Stimulated activated naive B cell treated with anti-CD40 and anti-IgM and Interleukin-4, amounts not matched to agents 10 μg/mL and 1 μg/mL and 100 μg/mL, for 72 hours (primary cell): ENCODE measurements around the gene NT5C2.
A peak's percentile ranks its signal among the peaks of the same experiment; 100 is the strongest.

Source experiments
- ATAC-seq, 2 donors: fragments of 150-1000 bp; cut with Tn5 transposase; replicated peaks; 2 replicates each; pipeline ENCODE4 v1.10.0; 2021; ENCODE audit warnings: moderate library complexity in 1 of 2
- DNase-seq: peaks from one replicate; pipeline ENCODE4 v3.0.0; 2021
- H3K27ac Mint-ChIP-seq: one replicate; pipeline ENCODE4 v1.8.0; 2022; ENCODE audit warnings: mild to moderate bottlenecking, mixed read lengths
- H3K27me3 Mint-ChIP-seq, 2 donors: one replicate each; pipeline ENCODE4 v1.8.0; 2022; ENCODE audit warnings: mixed read lengths in 2 of 2
- H3K36me3 Mint-ChIP-seq, 2 donors: one replicate each; pipeline ENCODE4 v1.8.0; 2022; ENCODE audit warnings: mixed read lengths in 2 of 2, mild to moderate bottlenecking in 1 of 2
- H3K4me1 Mint-ChIP-seq, 2 donors: one replicate each; pipeline ENCODE4 v1.8.0; 2022; ENCODE audit warnings: mixed read lengths in 2 of 2, mild to moderate bottlenecking in 1 of 2
- H3K4me3 Mint-ChIP-seq, 2 donors: one replicate each; pipeline ENCODE4 v1.8.0; 2022; ENCODE audit warnings: mild to moderate bottlenecking in 2 of 2, mixed read lengths in 2 of 2, moderate library complexity in 1 of 2
- H3K9me3 Mint-ChIP-seq, 2 donors: one replicate each; pipeline ENCODE4 v1.8.0; 2022; ENCODE audit warnings: mixed read lengths in 2 of 2, mild to moderate bottlenecking in 1 of 2

NT5C2 gene

DNA sequence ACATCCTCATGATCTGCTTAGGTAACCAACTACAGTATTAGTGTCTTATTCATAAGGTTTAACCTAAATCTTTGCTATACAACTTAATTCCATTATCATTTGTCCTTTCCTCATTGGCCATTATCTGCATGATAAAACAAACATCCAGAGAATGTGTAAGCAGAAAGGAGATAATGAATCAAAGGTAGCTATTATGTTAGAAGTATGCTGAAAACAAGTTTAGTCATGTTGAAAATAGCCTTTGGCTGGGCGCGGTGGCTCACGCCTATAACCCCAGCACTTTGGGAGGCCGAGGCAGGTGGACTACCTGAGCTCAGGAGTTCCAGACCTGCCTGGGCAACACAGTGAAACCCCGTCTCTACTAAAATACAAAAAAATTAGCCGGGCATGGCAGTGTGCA, 78.2 kb downstream of the NT5C2 start:
- H3K27me3 Mint-ChIP-seq: no peaks in the 10 kb centered on the region
- DNase-seq (no peak), ATAC-seq (no peak)
- H3K9me3 Mint-ChIP-seq: no peaks in the 10 kb centered on the region
- H3K27ac Mint-ChIP-seq: no peak overlapping the region
- peaks cover 9 to 10% of the 10 kb centered on the region in 2 donors for H3K36me3 Mint-ChIP-seq
- H3K4me1 Mint-ChIP-seq: peaks cover 0 to 11% of the 10 kb centered on the region in 2 donors
- no peak overlapping the region for H3K4me3 Mint-ChIP-seq

DNA sequence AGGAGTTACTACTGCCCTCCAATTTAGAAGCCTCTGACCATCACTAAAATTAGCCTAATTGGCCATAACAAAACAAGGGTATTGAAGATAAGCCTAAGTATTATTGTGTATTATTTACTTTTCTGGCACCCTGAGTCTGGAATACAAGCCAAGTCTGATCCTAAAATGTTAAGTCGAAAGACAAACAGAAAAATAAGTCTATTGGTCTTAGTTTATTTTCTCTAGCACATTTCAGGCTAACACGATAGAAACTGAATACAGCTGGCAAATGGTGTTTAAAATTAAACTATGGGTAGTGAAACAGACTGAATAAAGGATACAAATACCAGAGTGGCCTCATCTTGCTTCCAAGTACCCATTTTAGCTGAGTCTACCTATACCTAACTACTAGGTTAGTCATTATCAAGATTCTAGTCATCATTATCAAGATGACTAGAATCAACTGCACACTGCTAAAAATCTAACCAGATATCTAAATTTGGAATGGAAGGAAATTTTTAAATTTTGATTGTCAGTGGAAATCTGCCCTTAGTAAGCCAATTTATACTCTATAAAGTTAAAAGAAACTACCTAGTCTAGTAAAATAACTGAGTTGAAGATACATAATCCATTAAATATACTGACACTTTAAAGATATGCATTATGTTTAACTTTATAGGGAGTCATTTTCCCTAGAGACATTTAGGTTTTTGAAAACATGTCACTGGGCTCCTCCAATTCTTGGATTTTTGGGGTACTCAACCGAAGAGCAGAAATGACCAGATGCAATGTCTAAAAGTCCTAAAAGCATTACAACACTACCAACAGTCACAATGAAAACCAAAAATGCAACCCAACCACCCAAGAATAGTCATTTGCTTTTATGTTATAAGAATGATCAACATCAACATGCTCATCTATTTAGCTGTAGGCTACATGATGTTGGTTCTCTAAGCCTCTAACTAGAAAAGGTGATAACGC, 80.9 kb downstream of the NT5C2 start:
- no peak for DNase-seq
- no peak overlapping the region for H3K4me3 Mint-ChIP-seq
- ATAC-seq: peak; percentile 50 to 85
- H3K9me3 Mint-ChIP-seq: no peaks in the 10 kb centered on the region
- H3K36me3 Mint-ChIP-seq: peaks cover 12 to 21% of the 10 kb centered on the region in 2 donors
- peaks cover 0 to 11% of the 10 kb centered on the region in 2 donors for H3K4me1 Mint-ChIP-seq
- no peak overlapping the region for H3K27ac Mint-ChIP-seq
- H3K27me3 Mint-ChIP-seq: no peaks in the 10 kb centered on the region

DNA sequence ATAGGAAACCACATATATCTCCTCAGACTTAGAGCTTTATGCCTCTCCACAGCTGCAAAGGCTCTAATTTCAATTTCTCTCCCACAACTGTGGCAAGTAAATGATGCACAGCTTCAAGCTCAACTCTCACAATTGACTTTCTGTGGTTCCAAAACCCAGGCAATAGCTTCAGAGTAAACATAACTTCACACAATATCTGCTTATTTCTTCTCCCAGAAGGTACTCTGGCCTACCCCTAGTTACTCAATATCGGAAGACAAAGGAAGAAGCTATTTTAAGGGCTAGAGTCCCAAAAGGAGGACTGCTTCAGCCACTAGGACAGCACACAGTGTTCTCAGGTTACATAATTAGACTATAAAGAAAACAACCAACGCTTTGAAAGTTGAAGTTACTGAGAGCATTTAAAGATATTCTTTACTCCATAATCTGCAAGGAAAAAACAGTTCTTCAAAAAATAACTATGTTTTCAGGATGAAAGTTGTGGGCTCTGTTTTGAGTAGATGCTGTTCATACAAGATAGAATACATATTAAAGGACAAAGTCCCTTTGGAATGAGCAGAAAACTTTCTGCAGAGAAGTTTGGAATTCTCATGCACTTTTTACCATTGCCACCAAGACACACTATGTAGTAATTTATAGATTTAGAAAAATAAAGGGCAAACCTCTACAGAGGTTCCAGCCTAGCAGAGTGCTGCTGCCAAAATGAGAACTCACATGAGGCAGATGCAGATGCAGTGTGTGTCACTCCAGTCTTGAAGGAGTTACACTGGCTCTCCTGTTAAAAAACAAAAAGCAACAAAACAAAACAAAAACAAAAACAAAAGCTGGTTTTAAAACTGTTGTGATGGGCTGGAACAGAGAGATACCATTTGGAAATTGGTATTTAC, 81.8 kb downstream of the NT5C2 start:
- no peak overlapping the region for H3K4me3 Mint-ChIP-seq
- H3K4me1 Mint-ChIP-seq: peaks cover 0 to 11% of the 10 kb centered on the region in 2 donors
- DNase-seq: no peak
- ATAC-seq: no peak
- no peaks in the 10 kb centered on the region for H3K9me3 Mint-ChIP-seq
- H3K27ac Mint-ChIP-seq: no peak overlapping the region
- H3K36me3 Mint-ChIP-seq: peaks cover 10 to 21% of the 10 kb centered on the region in 2 donors
- no peaks in the 10 kb centered on the region for H3K27me3 Mint-ChIP-seq

DNA sequence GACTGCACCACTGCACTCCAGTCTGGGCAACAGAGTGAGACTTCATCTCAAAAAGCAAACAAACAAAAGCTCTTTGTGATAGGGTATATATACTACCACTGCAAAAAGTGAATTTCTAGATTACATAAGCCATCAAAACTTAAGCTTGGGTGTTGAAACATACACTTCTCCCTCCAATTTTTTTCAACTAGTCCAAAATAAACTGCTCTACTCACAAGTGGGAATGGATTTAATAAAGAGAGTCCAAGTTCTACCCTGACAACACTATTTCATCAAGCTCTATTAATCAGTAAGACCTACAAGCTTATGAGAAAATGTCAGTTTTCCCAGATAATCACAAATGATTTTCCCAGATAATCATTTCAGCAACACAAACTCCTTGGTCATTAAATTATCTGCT, 82.7 kb downstream of the NT5C2 start:
- DNase-seq (no peak), ATAC-seq (no peak)
- H3K4me1 Mint-ChIP-seq: peaks cover 0 to 11% of the 10 kb centered on the region in 2 donors
- H3K27me3 Mint-ChIP-seq: no peaks in the 10 kb centered on the region
- H3K4me3 Mint-ChIP-seq: no peak overlapping the region
- H3K36me3 Mint-ChIP-seq: peaks cover 12 to 21% of the 10 kb centered on the region in 2 donors
- H3K9me3 Mint-ChIP-seq: no peaks in the 10 kb centered on the region
- no peak overlapping the region for H3K27ac Mint-ChIP-seq

DNA sequence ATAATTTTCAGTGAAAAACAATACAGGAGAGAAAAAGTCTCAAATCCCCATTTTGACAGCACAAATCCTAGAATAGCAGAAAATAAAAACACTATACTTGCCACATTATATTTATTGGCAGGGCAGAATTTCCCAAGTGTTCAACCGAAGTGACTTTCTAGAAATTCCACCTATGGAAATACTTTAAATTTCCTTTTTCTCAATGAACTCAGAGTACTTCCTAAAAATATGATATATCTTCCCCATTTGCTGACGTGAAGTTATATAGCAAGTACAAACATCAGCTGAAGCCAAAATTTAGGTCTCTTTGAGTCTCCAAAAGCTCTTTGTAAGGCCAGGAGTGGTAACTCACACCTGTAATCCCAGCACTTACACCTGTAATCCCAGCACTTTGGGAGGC, 83.3 kb downstream of the NT5C2 start:
- H3K27me3 Mint-ChIP-seq: no peaks in the 10 kb centered on the region
- no peak overlapping the region for H3K27ac Mint-ChIP-seq
- no peaks in the 10 kb centered on the region for H3K9me3 Mint-ChIP-seq
- H3K4me3 Mint-ChIP-seq: no peak overlapping the region
- peaks cover 0 to 11% of the 10 kb centered on the region in 2 donors for H3K4me1 Mint-ChIP-seq
- H3K36me3 Mint-ChIP-seq: peaks cover 12 to 21% of the 10 kb centered on the region in 2 donors
- ATAC-seq (no peak), DNase-seq (no peak)

DNA sequence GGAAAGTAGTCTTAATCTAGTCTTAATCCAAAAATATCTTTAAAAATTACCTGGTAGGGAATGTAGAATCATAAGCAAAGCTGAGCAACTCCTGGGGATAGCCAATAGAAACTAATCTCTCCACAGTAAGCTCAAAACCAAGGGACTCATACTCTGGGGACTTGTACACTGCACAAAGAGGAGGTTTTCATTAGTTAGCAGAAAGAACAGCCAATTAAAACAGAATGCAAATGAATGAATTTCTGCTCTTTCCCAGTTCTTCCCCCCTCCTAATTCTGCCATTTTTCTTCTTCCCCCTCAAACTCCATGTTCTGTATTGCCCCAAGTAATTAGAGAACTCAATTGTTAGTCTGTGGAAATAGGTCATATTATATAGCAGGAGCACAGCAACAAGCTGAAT, 86.5 kb downstream of the NT5C2 start:
- Mint-ChIP-seq H3K4me1 (peaks cover 0 to 5% of the 10 kb centered on the region in 2 donors), H3K4me3 (no peak overlapping the region), H3K9me3 (no peaks in the 10 kb centered on the region), H3K27ac (no peak overlapping the region), H3K36me3 (peaks cover 17 to 33% of the 10 kb centered on the region in 2 donors), H3K27me3 (no peaks in the 10 kb centered on the region)
- DNase-seq (no peak), ATAC-seq (no peak)

DNA sequence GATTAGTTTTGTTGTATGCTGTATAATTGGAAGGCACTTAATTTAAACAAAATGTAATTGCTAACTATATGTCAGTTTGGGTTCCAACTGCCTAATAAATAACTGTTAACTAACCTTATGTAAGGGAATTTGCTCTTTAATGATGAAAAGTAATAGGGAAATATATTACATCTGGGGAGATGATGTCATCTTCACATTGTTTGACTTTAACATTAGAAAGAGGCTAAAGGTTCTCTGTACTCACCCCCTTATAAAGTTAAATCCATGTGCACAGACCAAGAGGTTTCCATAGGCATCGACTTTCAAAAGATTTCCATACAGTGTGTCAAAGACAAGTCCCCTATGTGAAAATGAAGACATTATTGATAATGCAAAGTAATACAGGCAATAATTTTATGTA, 87.6 kb downstream of the NT5C2 start:
- Mint-ChIP-seq H3K4me1 (no peaks in the 10 kb centered on the region), H3K36me3 (peaks cover 12 to 31% of the 10 kb centered on the region in 2 donors), H3K27ac (no peak overlapping the region), H3K9me3 (no peaks in the 10 kb centered on the region), H3K27me3 (no peaks in the 10 kb centered on the region), H3K4me3 (no peak overlapping the region)
- DNase-seq (no peak), ATAC-seq (no peak)

DNA sequence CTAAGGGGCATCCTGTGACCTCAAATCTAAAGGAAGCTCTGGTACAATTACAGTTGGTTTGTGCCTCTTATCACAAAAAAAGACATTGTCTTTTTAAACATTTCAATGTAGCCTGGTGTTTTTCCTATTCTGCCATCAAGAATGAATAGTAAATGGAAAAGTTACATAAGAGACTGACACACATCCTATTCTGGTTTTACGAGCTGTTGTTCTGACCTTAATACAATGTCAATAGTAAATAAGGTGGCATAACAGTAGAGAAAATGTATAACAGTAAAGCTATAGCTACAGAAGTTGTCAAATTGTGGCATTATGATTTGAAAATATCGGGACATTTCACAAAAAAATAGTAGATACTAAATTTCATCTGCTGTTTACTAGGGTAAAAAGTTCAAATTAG, 88.4 kb downstream of the NT5C2 start:
- Mint-ChIP-seq H3K9me3 (no peaks in the 10 kb centered on the region), H3K27me3 (no peaks in the 10 kb centered on the region), H3K4me1 (no peaks in the 10 kb centered on the region), H3K27ac (no peak overlapping the region), H3K4me3 (no peak overlapping the region), H3K36me3 (peaks cover 13 to 26% of the 10 kb centered on the region in 2 donors)
- DNase-seq (no peak), ATAC-seq (no peak)

DNA sequence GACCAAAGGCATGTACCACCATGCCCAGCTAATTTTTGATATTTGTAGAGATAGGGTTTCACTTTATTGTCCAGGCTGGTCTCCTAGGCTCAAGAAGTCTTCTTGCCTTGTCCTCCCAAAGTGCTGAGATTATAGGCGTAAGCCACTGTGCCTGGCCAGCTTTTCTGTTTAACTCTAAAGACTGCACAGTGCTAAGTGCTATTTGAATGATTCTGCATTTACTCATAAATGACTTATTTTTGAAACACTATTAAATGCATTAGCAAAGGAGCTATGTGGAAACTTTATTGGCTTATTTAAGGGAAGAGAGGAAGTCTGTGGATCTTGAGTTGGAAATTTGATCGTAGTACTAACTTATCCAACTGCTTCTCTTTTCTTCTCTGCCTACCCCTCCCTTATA, 89.1 kb downstream of the NT5C2 start:
- Mint-ChIP-seq H3K27ac (no peak overlapping the region), H3K9me3 (no peaks in the 10 kb centered on the region), H3K4me3 (no peak overlapping the region), H3K27me3 (no peaks in the 10 kb centered on the region), H3K4me1 (no peaks in the 10 kb centered on the region), H3K36me3 (peaks cover 13 to 19% of the 10 kb centered on the region in 2 donors)
- DNase-seq (no peak), ATAC-seq (no peak)

DNA sequence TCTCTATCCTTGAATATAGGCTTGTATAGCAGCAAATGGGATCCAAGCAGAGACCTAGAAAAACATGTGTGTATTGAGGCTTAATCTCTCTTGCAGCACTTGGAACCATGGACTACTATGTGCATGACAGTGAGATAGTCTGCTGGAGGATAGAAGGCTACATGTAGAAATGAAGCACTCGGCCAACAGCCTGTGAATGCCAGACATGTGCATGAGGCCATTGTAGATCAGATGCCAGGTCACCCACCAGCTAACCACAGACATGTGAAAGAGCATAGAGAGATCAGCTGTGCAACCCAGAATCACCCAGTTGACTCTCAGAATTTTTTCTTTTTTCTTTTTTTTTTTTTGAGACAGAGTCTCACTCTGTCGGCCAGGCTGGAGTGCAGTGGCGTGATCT, 90.9 kb downstream of the NT5C2 start:
- no peak for DNase-seq
- no peak for ATAC-seq
- Mint-ChIP-seq H3K9me3 (no peaks in the 10 kb centered on the region), H3K27ac (no peak overlapping the region), H3K36me3 (peaks cover 13 to 18% of the 10 kb centered on the region in 2 donors), H3K4me1 (no peaks in the 10 kb centered on the region), H3K27me3 (no peaks in the 10 kb centered on the region), H3K4me3 (no peak overlapping the region)

DNA sequence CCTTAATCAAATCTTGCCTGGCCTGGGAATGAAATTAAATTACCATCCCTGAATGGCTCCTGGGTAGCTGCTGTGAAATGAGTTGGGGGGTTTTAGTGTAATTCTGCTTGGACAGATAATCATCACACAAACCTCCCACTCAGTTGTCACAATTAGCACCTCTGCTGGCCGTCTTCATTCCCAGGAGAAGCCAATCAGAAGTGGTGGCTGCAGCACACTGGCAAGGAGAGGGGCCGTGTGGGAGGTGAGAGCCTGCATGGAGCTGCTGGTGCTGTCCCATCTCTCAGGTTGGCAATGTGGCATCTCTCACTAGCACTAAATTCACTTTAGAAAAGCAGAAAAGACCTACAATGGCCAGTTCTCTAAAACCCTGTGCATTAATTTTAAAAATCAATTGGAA, 92.5 kb downstream of the NT5C2 start:
- no peak for ATAC-seq
- Mint-ChIP-seq H3K27me3 (no peaks in the 10 kb centered on the region), H3K4me3 (no peak overlapping the region), H3K4me1 (no peaks in the 10 kb centered on the region), H3K36me3 (peaks cover 15 to 23% of the 10 kb centered on the region in 2 donors), H3K27ac (no peak overlapping the region), H3K9me3 (no peaks in the 10 kb centered on the region)
- DNase-seq: no peak

DNA sequence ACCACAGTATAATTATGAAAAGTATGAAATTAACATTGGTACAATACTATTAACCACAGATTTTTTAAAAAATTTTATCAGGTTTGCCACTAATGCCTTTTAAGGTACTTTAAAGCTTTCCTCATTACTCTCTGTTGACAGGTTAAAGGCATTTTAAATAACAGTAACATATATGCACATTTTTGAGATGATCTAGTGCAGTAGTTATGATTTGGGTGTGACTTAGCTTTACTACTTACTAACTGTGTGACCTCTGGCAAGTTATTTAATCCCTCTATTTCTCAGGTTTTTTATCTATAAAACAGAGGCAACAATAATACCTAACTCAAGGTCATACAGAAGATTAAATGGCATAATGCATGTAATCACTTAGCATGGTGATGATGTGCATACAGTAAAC, 94.8 kb downstream of the NT5C2 start:
- Mint-ChIP-seq H3K27ac (no peak overlapping the region), H3K4me3 (no peak overlapping the region), H3K4me1 (no peaks in the 10 kb centered on the region), H3K9me3 (no peaks in the 10 kb centered on the region), H3K27me3 (no peaks in the 10 kb centered on the region), H3K36me3 (peaks cover 20 to 31% of the 10 kb centered on the region in 2 donors)
- no peak for DNase-seq
- ATAC-seq: no peak

DNA sequence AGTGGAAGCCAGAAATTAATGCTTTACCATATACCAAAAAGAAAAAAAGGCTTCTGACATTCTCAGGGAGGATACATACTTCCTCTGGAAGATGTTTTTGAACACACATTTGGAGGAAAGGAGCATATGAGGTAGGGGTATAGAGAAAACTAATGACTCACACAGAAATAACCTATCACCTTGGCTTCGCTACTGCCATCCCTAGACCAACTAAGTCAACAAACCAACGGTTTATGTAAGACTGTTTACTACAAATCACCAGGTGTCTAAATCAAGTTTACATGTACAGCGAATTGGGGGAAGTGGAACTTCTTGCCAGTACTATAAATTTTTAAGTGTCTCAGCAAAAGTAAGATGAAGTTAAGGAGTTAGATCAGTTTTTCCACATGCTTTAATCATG, 96.9 kb downstream of the NT5C2 start:
- DNase-seq (no peak), ATAC-seq (no peak)
- Mint-ChIP-seq H3K4me3 (no peak overlapping the region), H3K27me3 (no peaks in the 10 kb centered on the region), H3K4me1 (no peaks in the 10 kb centered on the region), H3K27ac (peak overlapping the region; percentile 16), H3K36me3 (peaks cover 20 to 31% of the 10 kb centered on the region in 2 donors), H3K9me3 (no peaks in the 10 kb centered on the region)

DNA sequence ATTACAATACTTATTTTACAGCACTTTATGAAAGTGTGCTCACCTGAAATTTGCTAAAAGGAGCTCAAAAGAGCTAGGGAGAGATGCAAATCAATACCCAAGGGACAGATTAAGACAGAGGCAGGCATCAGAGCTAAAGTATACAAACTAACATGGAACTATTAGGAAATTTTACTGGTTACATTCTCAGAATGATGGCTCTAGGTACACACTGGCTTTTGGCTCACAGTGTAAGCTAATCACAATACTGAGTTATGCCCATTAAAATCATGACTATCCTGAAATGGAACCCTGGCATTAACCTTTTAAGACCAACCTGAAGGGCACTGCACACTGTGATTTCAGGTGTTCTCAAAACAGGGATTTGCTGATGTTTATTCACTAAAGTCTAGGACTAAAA, 98.1 kb downstream of the NT5C2 start:
- no peak for DNase-seq
- no peak overlapping the region for H3K4me3 Mint-ChIP-seq
- H3K4me1 Mint-ChIP-seq: no peaks in the 10 kb centered on the region
- no peaks in the 10 kb centered on the region for H3K9me3 Mint-ChIP-seq
- H3K27ac Mint-ChIP-seq: peak overlapping the region; percentile 56
- no peak for ATAC-seq
- H3K27me3 Mint-ChIP-seq: no peaks in the 10 kb centered on the region
- peaks cover 29 to 34% of the 10 kb centered on the region in 2 donors for H3K36me3 Mint-ChIP-seq
